ENCODE data around the gene BIN1.

Gene BIN1

GRCh38 chr2:127058954-127059252 is 48.1 kb downstream of the BIN1 start:
- Mint-ChIP-seq H3K27ac (peak overlapping the region in 2 of 3 experiments; percentile 52 to 67), H3K4me3 (no peak overlapping the region), H3K4me1 (peaks cover 24% of the 10 kb centered on the region), H3K9me3 (no peaks in the 10 kb centered on the region), H3K36me3 (ENCODE audit: low read depth) (peaks cover 19% of the 10 kb centered on the region), H3K27me3 (ENCODE audit: low read depth) (no peaks in the 10 kb centered on the region)
- TF ChIP-seq CTCF (IDR thresholded peaks at IDR 0.05; ENCODE audit: unreplicated experiment in 3 of 3): no peak

DNA sequence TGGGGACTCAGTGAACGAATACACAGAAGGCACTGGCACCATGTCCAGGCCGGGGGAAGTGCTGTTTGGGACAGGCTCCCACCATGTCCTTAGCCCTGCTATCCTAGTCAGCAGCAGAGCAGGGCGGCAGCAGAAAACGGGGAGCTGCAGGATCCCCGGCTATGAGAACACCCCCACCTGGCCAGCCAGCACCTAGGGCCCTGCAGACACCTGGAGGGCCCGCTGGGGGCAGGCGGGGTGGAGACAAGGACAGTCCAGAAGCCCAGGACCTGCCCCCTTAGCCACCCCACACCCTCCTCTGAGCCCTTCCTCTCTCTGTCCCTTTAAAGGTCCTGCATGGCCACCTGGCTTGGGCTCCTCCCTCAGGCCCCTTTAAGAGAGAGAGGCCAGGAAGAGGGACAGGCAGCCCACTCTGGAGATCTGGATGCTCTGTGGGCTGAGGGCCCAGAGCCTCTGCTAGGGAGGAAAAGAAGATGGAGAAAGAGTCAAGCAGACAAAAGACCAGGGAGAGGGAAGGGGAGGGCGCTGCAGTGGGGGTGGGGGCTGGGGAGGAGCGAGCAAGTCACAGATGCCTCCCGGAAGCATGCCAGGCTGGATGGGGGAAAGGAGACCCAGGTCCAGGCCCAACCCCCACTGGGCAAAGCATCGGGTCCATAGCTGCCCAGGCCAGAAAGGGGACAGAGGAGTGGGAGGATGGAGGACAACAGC is 48.6 kb downstream of the BIN1 start:
- Mint-ChIP-seq H3K27ac (peak overlapping the region in 2 of 3 experiments; percentile 44 to 67), H3K36me3 (ENCODE audit: low read depth) (peaks cover 19% of the 10 kb centered on the region), H3K27me3 (ENCODE audit: low read depth) (no peaks in the 10 kb centered on the region), H3K9me3 (no peaks in the 10 kb centered on the region), H3K4me3 (peak overlapping the region in 1 of 3 experiments; percentile 31), H3K4me1 (peaks cover 24% of the 10 kb centered on the region)
- no peak for TF ChIP-seq CTCF (IDR thresholded peaks at IDR 0.05; ENCODE audit: unreplicated experiment in 3 of 3)

DNA sequence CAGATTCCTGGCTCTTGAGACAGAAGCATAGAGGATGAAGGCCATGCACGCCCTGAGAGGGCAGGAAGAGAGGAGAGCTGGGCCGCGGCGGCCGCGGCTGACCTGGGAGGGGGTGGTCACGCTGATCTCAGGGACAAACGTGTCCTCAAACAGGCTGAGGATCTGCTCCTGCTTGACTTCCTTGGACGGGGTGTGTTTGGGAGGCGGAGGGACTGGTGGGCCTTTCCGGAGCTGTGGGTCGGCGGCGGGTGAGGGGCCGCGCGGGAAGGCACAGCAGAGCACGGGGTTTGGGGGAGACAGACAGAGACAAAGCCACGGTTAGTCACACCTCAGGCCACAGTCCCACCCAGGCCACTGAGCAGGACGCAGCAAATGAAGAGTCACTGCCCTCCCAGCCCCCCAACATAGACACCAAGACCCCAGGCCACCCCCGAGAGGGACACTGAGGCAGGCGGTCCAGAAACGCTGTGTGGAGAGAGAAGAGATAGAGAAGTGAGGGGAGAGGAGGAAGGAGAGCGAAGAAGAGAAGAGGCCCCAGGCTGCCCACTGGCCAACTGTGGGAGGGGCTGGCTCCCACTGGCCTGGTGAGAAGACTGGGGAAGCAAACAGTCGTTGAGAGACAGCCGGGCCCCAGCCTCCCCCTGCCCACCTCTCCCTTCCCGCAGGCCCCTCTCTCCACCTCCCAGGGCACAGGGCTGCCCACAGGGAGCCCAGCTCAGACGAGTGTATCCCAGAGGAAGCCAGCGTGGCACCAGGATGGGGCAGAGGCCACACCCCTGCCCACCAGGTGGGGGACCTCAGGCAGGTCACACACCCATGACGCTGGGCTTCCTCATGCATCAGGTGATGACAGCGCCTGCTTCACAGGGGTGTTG is 49.3 kb downstream of the BIN1 start:
- no peak for TF ChIP-seq CTCF (IDR thresholded peaks at IDR 0.05; ENCODE audit: unreplicated experiment in 3 of 3)
- Mint-ChIP-seq H3K9me3 (no peaks in the 10 kb centered on the region), H3K36me3 (ENCODE audit: low read depth) (peaks cover 14% of the 10 kb centered on the region), H3K27me3 (ENCODE audit: low read depth) (no peaks in the 10 kb centered on the region), H3K27ac (peak overlapping the region in 2 of 3 experiments; percentile 2 to 14), H3K4me3 (no peak overlapping the region), H3K4me1 (peaks cover 27% of the 10 kb centered on the region)

GRCh38 chr2:127056631-127057370 is 50.2 kb downstream of the BIN1 start:
- H3K4me1 Mint-ChIP-seq: peaks cover 23% of the 10 kb centered on the region
- H3K4me3 Mint-ChIP-seq: no peak overlapping the region
- H3K9me3 Mint-ChIP-seq: no peaks in the 10 kb centered on the region
- H3K36me3 Mint-ChIP-seq (ENCODE audit: low read depth): peaks cover 10% of the 10 kb centered on the region
- peak overlapping the region in 2 of 3 experiments; percentile 2 to 14 for H3K27ac Mint-ChIP-seq
- no peaks in the 10 kb centered on the region for H3K27me3 Mint-ChIP-seq (ENCODE audit: low read depth)
- TF ChIP-seq CTCF (IDR thresholded peaks at IDR 0.05; ENCODE audit: unreplicated experiment in 3 of 3): no peak

- Mint-ChIP-seq H3K36me3 (ENCODE audit: low read depth) (peaks cover 4% of the 10 kb centered on the region), H3K27me3 (ENCODE audit: low read depth) (no peaks in the 10 kb centered on the region), H3K9me3 (no peaks in the 10 kb centered on the region), H3K27ac (no peak overlapping the region), H3K4me1 (peaks cover 16% of the 10 kb centered on the region), H3K4me3 (no peak overlapping the region)
- TF ChIP-seq CTCF (IDR thresholded peaks at IDR 0.05; ENCODE audit: unreplicated experiment in 3 of 3): no peak
These were observed 50.9 kb downstream of the BIN1 start for GRCh38 chr2:127056086-127056485.

Measured in nephron (organoid).